HUDEP-2 (cell line): ENCODE data around the gene DUSP10.
A peak's percentile ranks its signal among the peaks of the same experiment; 100 is the strongest.

Experiments used
- DNase-seq, 76 experiments: peaks; one replicate each; lab custom pipeline; 2025; ENCODE audit not compliant: unreplicated experiment in 76 of 76; lab: John Stamatoyannopoulos, UW

DUSP10 gene

GRCh38 chr1:221715321-221716169 is 26.3 kb downstream of the DUSP10 start:
- no peak for DNase-seq

- no peak for DNase-seq
Observed at GRCh38 chr1:221714227-221715152, 27.4 kb downstream of the DUSP10 start.

DNA sequence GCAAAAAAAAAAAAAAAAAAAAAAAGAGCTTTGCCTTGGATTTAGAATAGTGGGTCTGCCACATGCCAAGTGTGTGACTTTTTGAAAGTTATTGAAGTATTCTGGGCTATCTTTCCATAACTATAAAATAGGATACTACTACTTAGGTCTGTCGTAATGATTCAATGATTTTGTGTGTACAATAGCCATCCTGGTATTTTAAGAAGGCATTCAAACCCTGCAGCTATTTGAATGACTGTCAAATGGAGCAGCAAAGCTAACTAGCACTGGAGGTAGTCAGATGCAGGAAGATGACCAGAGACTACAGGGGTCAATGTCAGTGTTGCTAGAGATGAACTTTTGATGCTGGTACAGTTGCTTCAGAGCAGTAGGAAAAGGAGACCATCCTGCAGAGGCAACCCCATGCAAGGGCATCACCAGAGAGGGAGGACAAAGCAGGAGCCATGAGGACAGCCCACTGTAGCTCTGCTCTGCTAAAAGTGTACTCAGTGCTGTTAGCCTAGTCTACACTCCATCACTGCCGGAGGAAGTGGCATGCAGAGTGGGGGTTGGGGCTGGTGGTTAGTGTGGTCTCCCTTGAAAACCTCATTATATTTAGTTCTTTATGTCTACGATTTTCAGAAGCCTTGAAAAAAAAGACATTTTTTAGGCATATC is 29.0 kb downstream of the DUSP10 start:
- no peak for DNase-seq

DNA sequence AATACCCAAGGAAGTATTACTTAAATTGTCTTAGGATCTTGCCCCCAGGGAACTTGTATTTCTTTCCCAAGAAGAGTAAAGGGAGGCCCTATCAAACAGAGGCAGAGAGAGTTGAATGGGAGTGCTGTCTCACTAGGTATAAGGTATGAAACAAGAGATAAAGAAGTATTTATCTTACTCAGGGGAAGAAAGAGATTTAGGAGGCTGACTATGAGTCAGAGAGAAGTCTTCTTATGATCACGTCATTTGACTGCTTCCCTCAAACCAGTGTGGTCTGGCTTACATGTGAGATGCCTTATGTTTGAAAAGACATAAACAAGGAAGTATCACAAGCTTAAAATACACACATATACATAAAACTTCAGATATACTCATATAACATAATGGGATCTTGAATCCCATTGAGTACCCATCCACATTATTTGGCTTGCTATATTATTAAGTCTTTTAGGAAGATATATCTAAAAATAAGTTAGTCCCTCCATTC is 29.6 kb downstream of the DUSP10 start:
- peak in 4 of 76 experiments; percentile 8 to 14 (median 10) for DNase-seq

GRCh38 chr1:221711656-221712055 is 30.2 kb downstream of the DUSP10 start:
- no peak for DNase-seq

DNA sequence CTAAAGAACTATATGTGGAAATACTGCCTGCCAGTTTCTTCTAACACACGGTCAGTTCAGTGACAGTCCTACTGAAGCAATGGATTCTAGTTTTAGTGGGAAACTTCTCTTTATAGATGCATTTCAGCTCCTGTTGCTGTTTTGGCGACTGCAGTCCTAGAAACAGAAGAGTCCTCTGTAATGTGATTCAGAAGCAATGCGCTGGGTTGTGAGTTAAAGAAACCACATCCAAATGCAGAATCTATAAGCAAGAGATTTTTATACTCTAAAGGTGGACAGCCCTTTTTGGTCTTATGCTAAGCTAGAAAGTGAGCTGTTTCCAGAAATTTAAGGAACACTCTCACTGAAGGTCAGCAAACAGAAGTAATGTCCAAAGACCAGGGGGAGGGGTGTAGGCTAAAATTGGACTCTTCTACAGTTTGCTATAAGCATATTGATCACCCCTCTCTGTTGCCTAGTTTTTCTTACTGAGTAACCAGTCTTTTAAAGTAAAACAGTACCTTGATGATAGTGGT is 30.8 kb downstream of the DUSP10 start:
- DNase-seq = no peak

- DNase-seq = no peak
Observed at GRCh38 chr1:221709854-221710253, 32.0 kb downstream of the DUSP10 start.

GRCh38 chr1:221708987-221709386 is 32.9 kb downstream of the DUSP10 start:
- DNase-seq = peak in 5 of 76 experiments; percentile 3 to 27 (median 18)

GRCh38 chr1:221708076-221708571 is 33.8 kb downstream of the DUSP10 start:
- peak in 53 of 76 experiments; percentile 1 to 87 (median 42) for DNase-seq

DNA sequence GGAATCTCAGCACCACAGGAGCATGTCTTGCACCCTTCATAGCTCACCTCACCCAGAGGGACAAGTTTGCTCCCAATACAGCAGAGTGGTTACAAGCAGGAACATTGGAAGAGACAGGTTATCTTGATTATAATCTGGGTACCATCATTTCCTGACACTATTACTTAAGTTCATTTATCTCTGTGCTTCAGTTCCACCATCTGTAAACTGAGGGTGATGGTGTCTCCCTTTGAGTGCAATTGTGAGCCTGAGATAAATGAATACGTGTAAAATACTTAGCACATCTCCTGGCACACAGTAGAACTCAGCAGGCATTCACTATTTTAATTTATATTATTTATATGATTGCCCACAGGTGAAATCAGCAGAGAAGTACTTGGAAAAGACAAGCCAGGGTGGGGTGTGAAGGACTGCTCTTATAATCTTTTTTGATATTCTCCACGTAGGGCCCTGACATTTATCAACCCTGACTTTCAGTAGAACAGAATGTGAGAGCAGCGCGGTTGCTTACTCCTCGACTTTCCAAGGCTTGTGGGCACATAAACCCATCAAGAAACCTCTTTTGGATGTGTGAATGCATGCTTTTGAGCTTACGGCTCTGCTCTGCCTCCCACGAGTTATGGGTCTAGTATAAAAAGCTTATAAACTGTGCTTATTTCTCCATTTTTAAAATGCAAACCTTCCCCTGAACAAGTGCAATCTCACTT is 34.9 kb downstream of the DUSP10 start:
- DNase-seq = no peak

DNA sequence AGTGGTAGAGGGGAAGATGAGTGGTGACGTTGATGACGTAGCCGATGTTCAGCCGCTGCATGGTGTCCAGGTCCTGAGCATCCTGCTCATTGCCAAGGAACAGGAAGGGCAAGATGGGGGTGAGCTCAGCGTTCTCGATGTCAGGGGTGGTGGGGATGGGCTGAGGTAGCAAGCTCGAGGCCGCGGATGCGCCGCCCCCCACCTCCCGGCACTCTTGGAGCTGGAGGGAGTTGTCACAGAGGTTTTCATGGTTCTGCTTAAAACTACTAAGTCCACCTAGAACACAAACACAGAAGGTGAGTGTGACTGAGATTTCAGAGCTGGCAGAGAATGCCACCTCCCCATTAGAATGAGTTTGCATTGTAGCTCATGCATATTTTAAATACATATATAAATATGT is 35.7 kb downstream of the DUSP10 start:
- DNase-seq = no peak

DNA sequence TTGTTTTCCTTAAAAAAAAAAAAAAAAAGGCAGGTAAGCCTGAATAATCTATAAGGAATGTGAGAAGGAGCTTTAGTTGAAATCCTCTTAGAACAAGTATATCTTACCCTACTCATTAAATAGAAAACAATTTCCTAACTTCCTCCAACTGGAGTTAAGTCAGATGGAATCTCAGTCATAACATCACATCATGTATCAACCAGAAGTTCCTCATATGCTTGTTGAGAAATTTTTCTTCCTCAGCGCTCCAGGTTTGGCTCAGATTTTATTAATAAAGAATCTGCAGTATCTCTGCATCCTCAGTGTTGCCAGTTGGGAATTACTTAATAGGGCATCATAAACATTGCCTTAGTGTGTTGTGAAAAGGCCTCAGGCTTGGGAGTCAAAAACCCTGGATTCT is 37.6 kb downstream of the DUSP10 start:
- no peak for DNase-seq

- DNase-seq = no peak
Observed at GRCh38 chr1:221701570-221702186, 40.2 kb downstream of the DUSP10 start.

- DNase-seq = no peak
Observed at GRCh38 chr1:221700948-221701347, 40.9 kb downstream of the DUSP10 start.

GRCh38 chr1:221700536-221700935 is 41.4 kb downstream of the DUSP10 start:
- no peak for DNase-seq

GRCh38 chr1:221699978-221700519 is 41.8 kb downstream of the DUSP10 start:
- DNase-seq = no peak

- DNase-seq = no peak
Observed at GRCh38 chr1:221699577-221699976, 42.3 kb downstream of the DUSP10 start.

DNA sequence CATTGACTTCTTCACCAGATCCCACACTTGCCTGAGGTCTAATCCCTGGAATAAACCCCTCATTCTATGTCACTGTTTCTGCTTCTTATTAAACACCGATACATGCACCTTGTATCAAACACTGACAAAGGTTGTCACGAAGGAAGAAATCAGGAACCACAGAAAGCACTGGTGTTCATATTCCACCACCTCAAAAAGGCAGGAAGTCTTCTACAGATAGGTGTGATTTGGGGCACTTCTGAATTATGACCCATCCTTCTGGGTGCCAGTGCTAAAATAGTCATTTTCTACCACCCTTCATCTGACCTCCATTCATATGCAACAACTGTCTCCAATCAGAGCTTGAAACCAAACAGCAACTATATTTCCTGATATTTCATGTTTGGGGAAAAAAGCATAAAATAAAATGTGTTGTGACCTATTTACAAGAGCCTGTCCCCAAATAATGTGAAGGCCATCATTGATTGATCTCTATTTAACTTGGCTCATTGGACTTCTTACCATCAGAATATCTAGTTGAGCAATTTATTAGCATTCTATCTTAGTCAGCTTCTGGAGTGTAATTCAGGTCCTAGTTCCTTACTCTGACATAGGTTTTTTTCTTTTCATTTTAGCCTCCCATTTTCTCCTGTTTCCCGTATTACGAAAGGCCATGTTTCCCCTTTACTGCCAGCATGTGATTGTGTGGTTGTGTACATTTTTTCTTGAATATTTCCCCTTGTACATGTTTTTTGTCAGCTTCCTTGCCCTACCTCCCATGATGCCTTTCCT is 43.1 kb downstream of the DUSP10 start:
- no peak for DNase-seq
